ENCODE results near the gene SLCO3A1.
"Not testable (repeated sequence)": the region's sequence is repeated elsewhere in the genome, so short reads cannot be mapped to it uniquely, and the experiment has no call there.

The SLCO3A1 gene

GRCh38 chr15:91940496-91941381 lies 87.2 kb downstream of the SLCO3A1 start:
- no peak for DNase-seq (ENCODE audit: low read depth)

- no peak for DNase-seq (ENCODE audit: low read depth)
These were observed 88.6 kb downstream of the SLCO3A1 start for GRCh38 chr15:91941871-91942658.

- no peak for DNase-seq (ENCODE audit: low read depth)
These were observed 89.3 kb downstream of the SLCO3A1 start for GRCh38 chr15:91942720-91943394.

- DNase-seq (ENCODE audit: low read depth), result no peak
These were observed 90.8 kb downstream of the SLCO3A1 start for GRCh38 chr15:91944331-91944730.

- DNase-seq (ENCODE audit: low read depth), result no peak
These were observed 91.9 kb downstream of the SLCO3A1 start for GRCh38 chr15:91945385-91945784.

- DNase-seq (ENCODE audit: low read depth), result no peak
These were observed 92.6 kb downstream of the SLCO3A1 start for GRCh38 chr15:91946075-91946474.

- DNase-seq (ENCODE audit: low read depth), result no peak
These were observed 93.2 kb downstream of the SLCO3A1 start for GRCh38 chr15:91946581-91947292.

GRCh38 chr15:91947293-91947679 lies 93.8 kb downstream of the SLCO3A1 start:
- DNase-seq (ENCODE audit: low read depth), result no peak

GRCh38 chr15:91947683-91948608 lies 94.4 kb downstream of the SLCO3A1 start:
- DNase-seq (ENCODE audit: low read depth), result no peak

- DNase-seq (ENCODE audit: low read depth), result no peak
These were observed 95.9 kb downstream of the SLCO3A1 start for GRCh38 chr15:91949361-91949760.

- no peak for DNase-seq (ENCODE audit: low read depth)
These were observed 96.5 kb downstream of the SLCO3A1 start for GRCh38 chr15:91950054-91950453.

GRCh38 chr15:91950631-91951329 lies 97.3 kb downstream of the SLCO3A1 start:
- DNase-seq (ENCODE audit: low read depth), result no peak

- DNase-seq (ENCODE audit: low read depth), result no peak
These were observed 98.7 kb downstream of the SLCO3A1 start for GRCh38 chr15:91952216-91952615.

GRCh38 chr15:91953432-91953831 lies 99.9 kb downstream of the SLCO3A1 start:
- DNase-seq (ENCODE audit: low read depth), result no peak

- no peak for DNase-seq (ENCODE audit: low read depth)
These were observed 100.8 kb downstream of the SLCO3A1 start for GRCh38 chr15:91954292-91954691.

GRCh38 chr15:91956026-91956723 lies 102.7 kb downstream of the SLCO3A1 start:
- DNase-seq (ENCODE audit: low read depth), result no peak

GRCh38 chr15:91961357-91961756 lies 107.8 kb downstream of the SLCO3A1 start:
- no peak for DNase-seq (ENCODE audit: low read depth)

GRCh38 chr15:91963747-91964146 lies 110.2 kb downstream of the SLCO3A1 start:
- not testable (repeated sequence) for DNase-seq (ENCODE audit: low read depth)

GRCh38 chr15:91965501-91966193 lies 112.1 kb downstream of the SLCO3A1 start:
- DNase-seq (ENCODE audit: low read depth), result no peak
